Nephron progenitor cell (in vitro differentiated cells): Measurements from ENCODE around the gene ARG2.

ENCODE experiments used
- DNase-seq: peaks from one replicate; pipeline ENCODE4 v3.0.0; 2021
- H3K27ac Mint-ChIP-seq: 2 replicates; pipeline ENCODE4 v1.8.0; 2021; ENCODE audit warnings: mild to moderate bottlenecking, moderate library complexity, mixed read lengths
- H3K27me3 Mint-ChIP-seq: 2 replicates; pipeline ENCODE4 v1.8.0; 2021; ENCODE audit warnings: mild to moderate bottlenecking, low read depth, mixed read lengths; ENCODE audit not compliant: poor library complexity
- H3K36me3 Mint-ChIP-seq: 2 replicates; pipeline ENCODE4 v1.8.0; 2021; ENCODE audit warnings: low read depth, mixed read lengths
- H3K4me1 Mint-ChIP-seq: 2 replicates; pipeline ENCODE4 v1.8.0; 2021; ENCODE audit warnings: mixed read lengths
- H3K4me3 Mint-ChIP-seq: 2 replicates; pipeline ENCODE4 v1.8.0; 2021; ENCODE audit warnings: mild to moderate bottlenecking, moderate library complexity, mixed read lengths
- H3K9me3 Mint-ChIP-seq: 2 replicates; pipeline ENCODE4 v1.8.0; 2021; ENCODE audit warnings: mild to moderate bottlenecking, moderate library complexity, mixed read lengths
- TF ChIP-seq, protein P1 (sequence below): fragments of 200-600 bp; sonication (generic); IDR thresholded peaks from 2 replicates; pipeline ENCODE4 v1.5.0; 2021; ENCODE audit warnings: antibody characterized with exemption

ARG2 gene

DNA sequence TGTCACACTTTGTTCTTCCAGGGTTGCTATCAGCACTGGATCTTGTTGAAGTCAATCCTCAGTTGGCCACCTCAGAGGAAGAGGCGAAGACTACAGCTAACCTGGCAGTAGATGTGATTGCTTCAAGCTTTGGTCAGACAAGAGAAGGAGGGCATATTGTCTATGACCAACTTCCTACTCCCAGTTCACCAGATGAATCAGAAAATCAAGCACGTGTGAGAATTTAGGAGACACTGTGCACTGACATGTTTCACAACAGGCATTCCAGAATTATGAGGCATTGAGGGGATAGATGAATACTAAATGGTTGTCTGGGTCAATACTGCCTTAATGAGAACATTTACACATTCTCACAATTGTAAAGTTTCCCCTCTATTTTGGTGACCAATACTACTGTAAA, 31.0 kb downstream of the ARG2 start:
- peaks cover 57% of the 10 kb centered on the region for H3K36me3 Mint-ChIP-seq
- no peak overlapping the region for H3K4me3 Mint-ChIP-seq
- H3K4me1 Mint-ChIP-seq = no peaks in the 10 kb centered on the region
- H3K9me3 Mint-ChIP-seq = no peaks in the 10 kb centered on the region
- no peaks in the 10 kb centered on the region for H3K27me3 Mint-ChIP-seq
- H3K27ac Mint-ChIP-seq = peak overlapping the region; percentile 49
- TF ChIP-seq, protein P1, sequence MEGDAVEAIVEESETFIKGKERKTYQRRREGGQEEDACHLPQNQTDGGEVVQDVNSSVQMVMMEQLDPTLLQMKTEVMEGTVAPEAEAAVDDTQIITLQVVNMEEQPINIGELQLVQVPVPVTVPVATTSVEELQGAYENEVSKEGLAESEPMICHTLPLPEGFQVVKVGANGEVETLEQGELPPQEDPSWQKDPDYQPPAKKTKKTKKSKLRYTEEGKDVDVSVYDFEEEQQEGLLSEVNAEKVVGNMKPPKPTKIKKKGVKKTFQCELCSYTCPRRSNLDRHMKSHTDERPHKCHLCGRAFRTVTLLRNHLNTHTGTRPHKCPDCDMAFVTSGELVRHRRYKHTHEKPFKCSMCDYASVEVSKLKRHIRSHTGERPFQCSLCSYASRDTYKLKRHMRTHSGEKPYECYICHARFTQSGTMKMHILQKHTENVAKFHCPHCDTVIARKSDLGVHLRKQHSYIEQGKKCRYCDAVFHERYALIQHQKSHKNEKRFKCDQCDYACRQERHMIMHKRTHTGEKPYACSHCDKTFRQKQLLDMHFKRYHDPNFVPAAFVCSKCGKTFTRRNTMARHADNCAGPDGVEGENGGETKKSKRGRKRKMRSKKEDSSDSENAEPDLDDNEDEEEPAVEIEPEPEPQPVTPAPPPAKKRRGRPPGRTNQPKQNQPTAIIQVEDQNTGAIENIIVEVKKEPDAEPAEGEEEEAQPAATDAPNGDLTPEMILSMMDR = no peak
- DNase-seq = no peak

DNA sequence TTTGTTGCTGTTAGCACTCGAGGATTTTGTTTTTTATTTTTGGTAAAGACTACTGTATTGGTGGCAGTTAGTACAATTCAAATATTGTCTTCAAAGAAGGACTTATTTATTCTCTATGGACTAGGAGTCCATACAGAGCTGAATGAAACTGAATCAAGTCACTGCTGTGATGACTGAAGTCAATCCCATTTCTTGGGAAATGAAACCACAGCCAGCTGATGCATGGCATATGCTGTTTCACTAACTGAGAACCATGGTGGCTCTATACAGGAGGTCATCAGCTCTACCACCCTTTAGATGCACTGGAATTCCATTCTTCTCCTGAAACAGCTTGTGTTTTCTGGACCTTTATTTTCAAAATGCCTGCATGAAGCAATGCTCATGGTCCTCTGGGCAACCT, 32.5 kb downstream of the ARG2 start:
- Mint-ChIP-seq H3K27ac (no peak overlapping the region), H3K27me3 (no peaks in the 10 kb centered on the region), H3K36me3 (peaks cover 55% of the 10 kb centered on the region), H3K4me1 (no peaks in the 10 kb centered on the region), H3K4me3 (no peak overlapping the region), H3K9me3 (no peaks in the 10 kb centered on the region)
- DNase-seq = no peak
- TF ChIP-seq, protein P1 = no peak

DNA sequence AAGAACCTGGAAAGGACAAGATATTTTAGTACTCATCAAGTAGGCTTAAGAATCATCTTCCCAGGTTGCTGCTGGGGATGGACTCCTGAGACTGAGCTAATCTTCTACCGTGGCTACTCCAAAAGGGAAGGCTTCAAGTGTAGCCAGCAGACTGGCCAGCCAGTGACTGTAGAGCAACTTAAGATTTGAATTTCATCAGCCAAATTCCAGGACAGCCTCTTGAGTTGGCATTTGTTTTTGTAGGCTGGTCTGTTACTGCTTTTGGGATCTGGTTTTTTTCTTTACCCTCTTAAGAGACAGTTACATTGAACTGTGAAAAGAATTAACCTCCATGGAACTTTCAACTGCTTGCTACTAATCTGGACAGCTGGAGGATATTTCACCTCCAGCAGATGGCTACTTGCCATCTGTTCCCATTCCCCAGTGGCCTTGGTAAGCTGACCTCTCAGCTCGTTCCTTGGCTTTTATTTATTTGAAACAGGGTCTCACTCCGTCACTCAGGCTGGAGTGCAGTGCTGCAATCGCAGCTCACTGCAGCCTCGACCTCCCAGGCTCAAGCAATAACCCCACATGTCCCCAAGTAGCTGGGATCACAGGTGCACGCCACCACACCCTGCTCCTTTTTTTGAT, 34.0 kb downstream of the ARG2 start:
- H3K36me3 Mint-ChIP-seq = peaks cover 66% of the 10 kb centered on the region
- no peaks in the 10 kb centered on the region for H3K9me3 Mint-ChIP-seq
- H3K4me3 Mint-ChIP-seq = no peak overlapping the region
- H3K27me3 Mint-ChIP-seq = no peaks in the 10 kb centered on the region
- peak overlapping the region; percentile 75 for H3K27ac Mint-ChIP-seq
- TF ChIP-seq, protein P1 = no peak
- DNase-seq = no peak
- no peaks in the 10 kb centered on the region for H3K4me1 Mint-ChIP-seq

DNA sequence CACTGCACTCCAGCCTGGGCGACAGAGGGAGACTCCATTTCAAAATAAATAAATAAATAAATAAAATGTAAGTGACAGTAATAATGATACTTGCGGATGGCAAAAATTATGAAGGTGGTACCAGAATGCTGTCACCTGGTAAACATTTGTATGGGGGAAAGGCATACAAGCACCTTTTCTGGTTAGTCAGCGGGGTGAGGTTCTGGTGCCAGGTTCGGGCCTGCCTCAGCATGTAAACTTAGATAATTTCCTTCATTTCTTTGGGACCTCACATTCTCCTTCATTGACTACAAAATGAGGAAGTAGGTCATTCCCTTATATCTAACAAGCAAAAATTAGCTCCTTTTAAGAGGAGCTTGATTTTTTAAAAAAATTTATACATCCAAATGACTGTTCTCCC, 43.9 kb downstream of the ARG2 start:
- peaks cover 33% of the 10 kb centered on the region for H3K36me3 Mint-ChIP-seq
- no peaks in the 10 kb centered on the region for H3K9me3 Mint-ChIP-seq
- H3K27me3 Mint-ChIP-seq = no peaks in the 10 kb centered on the region
- TF ChIP-seq, protein P1 = no peak
- DNase-seq = no peak
- H3K27ac Mint-ChIP-seq = no peak overlapping the region
- no peak overlapping the region for H3K4me3 Mint-ChIP-seq
- H3K4me1 Mint-ChIP-seq = no peaks in the 10 kb centered on the region

DNA sequence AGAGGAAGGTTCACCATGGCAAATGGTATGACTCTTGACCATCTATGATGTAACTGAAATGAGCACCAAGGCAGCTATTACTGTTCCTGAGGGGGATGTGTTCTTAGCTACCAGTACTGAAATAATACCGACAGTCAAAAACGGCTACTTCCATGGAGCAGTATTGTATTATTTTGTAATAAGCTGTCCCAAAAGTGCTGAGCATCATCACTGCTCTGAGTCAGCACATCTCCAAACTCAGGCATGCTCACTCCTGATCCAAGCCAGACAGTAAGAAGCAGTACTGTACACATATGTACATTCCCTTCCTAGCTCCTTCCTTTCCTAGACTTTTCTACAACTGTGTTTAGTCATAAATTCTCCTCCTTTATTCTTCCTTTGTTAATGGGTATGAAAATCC, 46.1 kb downstream of the ARG2 start:
- Mint-ChIP-seq H3K4me3 (no peak overlapping the region), H3K4me1 (peaks cover 2% of the 10 kb centered on the region), H3K27me3 (no peaks in the 10 kb centered on the region), H3K9me3 (no peaks in the 10 kb centered on the region), H3K36me3 (peaks cover 27% of the 10 kb centered on the region), H3K27ac (no peak overlapping the region)
- DNase-seq = no peak
- TF ChIP-seq, protein P1 = no peak

DNA sequence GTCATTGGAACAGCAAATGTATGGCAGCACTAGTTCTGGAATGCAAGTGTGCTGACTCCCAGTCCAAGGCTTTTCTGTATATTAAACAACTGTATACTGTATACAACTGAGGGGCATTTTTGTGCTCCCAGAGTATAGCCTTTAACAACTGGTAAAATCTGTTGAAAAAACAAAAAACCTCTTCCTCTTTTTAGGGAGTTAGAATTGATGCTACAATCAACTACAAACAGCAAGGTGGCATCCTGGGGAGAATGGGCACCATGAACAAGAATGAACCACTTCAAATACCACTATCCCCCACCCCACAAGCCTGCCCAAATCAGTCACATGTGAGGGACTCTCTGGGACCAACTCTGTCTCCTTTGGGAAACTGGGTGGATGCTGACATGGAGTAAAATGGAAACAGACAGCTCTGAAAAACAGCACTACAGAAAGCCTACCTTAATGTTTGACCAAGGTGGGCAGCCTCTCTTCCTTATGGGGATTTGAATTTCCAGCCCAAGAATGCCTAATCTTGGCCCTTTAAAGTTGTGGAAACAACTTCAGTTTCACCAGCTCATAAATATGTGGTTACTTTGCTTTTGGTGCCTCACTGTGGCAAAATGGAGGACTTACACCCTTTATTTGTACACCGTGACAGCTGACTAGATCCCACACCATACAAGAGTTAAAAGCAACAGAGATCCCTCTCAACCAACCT, 47.2 kb downstream of the ARG2 start:
- Mint-ChIP-seq H3K9me3 (no peaks in the 10 kb centered on the region), H3K27ac (no peak overlapping the region), H3K4me1 (peaks cover 8% of the 10 kb centered on the region), H3K4me3 (no peak overlapping the region), H3K27me3 (no peaks in the 10 kb centered on the region), H3K36me3 (peaks cover 27% of the 10 kb centered on the region)
- peak; percentile 9 for DNase-seq
- TF ChIP-seq, protein P1 = peak; percentile 57
